Calu3 (cell line): ENCODE results near the gene OSBPL3. TPM values are rescaled to one million over a fixed set of nuclear protein-coding genes. Genes with fewer than 3 reads are reported as not detected.

Experiments used
- BruUV-seq: library from RNA; stranded (reverse); fragments of 400-500 nt; replicated peaks from 2 replicates; lab custom pipeline; 2021; lab: Mats Ljungman, UMichigan
- CTCF ChIA-PET: fragments of 300-600 bp; sonication (Branson Sonifier 250); formaldehyde crosslinking; loops from one replicate; lab custom pipeline; 2022; ENCODE audit warnings: antibody characterized with exemption; lab: Charles Lee
- DNase-seq: peaks from one replicate; pipeline ENCODE4 v3.0.0; 2022
- H3K27ac Mint-ChIP-seq: one replicate; pipeline ENCODE4 v1.8.0; 2022; ENCODE audit warnings: mixed read lengths; ENCODE audit not compliant: unreplicated experiment
- H3K27me3 Mint-ChIP-seq: one replicate; pipeline ENCODE4 v1.8.0; 2022; ENCODE audit warnings: mixed read lengths; ENCODE audit not compliant: unreplicated experiment
- H3K36me3 Mint-ChIP-seq: one replicate; pipeline ENCODE4 v1.8.0; 2022; ENCODE audit warnings: mild to moderate bottlenecking, moderate library complexity, mixed read lengths; ENCODE audit not compliant: insufficient read depth, unreplicated experiment
- H3K4me1 Mint-ChIP-seq: one replicate; pipeline ENCODE4 v1.8.0; 2022; ENCODE audit warnings: mild to moderate bottlenecking, low read depth, mixed read lengths; ENCODE audit not compliant: unreplicated experiment
- H3K4me3 Mint-ChIP-seq: one replicate; pipeline ENCODE4 v1.8.0; 2022; ENCODE audit warnings: mild to moderate bottlenecking, low read depth, moderate library complexity, mixed read lengths; ENCODE audit not compliant: unreplicated experiment
- H3K9me3 Mint-ChIP-seq: one replicate; pipeline ENCODE4 v1.8.0; 2022; ENCODE audit warnings: low read depth, mixed read lengths; ENCODE audit not compliant: unreplicated experiment
- intact Hi-C: fragments of 100-400 bp; cut with micrococcal nuclease; formaldehyde crosslinking; loops from one replicate; pipeline ENCODE4 v1.10.0; 2022; ENCODE audit not compliant: unreplicated experiment
- total RNA-seq: library from RNA; stranded (reverse); gene quantifications from 2 replicates; pipeline ENCODE4 v1.2.3, GENCODE V29; 2022
- TF ChIP-seq, protein P1 (sequence below): fragments of 200-600 bp; IDR thresholded peaks from one replicate; pipeline ENCODE4 v1.8.0; 2022; ENCODE audit warnings: antibody characterized with exemption; ENCODE audit not compliant: unreplicated experiment

OSBPL3 gene
- total RNA-seq, 1 experiment from 2014 or later: 136 TPM

DNA sequence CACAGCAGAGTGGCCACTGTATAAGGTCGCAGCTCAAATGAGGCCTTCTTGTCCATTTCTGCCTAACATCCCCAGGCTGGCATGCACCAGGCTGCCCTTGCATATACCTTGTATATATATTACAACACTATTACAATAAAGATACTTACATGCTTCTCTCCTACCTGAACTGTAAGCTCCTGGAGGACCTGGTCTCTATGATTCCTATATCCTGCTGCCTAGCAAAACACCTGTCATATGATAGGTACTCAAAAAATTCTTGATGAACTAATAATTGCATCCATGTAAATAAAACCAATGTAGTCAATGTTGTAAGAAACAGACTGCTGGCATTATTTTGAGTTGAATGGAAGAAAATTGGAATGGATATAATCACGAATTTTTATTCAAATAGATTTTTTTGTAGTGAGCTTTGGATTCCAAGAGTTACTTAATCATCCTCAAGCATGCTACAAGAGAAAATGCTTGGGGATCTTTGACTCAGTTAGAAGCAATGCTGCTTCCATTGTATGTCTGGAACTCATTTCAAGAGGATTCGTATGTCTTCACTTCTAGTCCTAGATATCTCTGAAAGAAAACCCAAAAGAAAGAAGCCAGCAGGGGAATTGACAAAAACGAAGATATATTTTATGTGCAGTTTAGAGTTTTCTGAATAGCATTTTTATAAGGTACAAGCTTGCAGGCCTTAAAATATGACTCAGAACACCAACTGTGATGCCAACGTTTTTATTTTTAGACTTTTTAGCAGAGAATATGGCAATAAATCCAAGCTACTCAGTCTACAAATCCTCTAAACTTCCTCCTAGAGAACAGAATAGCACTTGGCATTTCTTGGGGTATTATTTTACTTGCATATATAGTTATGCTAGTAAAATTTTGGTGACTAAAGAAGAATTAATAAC, 53.1 kb downstream of the OSBPL3 start:
- CTCF ChIA-PET: interaction anchor here (0.6 to 1.0 kb wide), 5 partner anchors 12 to 1018 kb away, joined by 3 to 4 read pairs (median 3); no protein-coding TSS in a partner anchor
- no peak for DNase-seq
- H3K27ac Mint-ChIP-seq: no peak overlapping the region

DNA sequence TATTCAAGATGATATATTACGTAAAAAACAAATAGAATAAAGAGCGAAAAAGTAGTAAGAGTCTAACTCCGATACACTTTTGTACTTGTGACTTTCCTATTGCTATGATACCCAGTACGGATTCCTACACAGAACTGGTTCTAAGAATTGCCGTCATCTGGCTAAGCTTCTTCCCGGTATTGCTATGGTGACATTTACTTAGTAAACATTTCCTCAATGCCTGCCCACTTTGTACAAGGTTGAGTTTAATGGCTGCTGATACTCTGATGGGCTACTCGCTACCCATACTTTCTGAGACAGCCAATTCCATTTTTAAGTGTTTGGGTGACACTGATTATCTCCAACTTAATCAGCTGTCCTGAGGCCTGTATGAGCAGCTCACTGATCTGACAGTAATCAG, 55.6 kb downstream of the OSBPL3 start:
- Mint-ChIP-seq H3K9me3 (no peaks in the 10 kb centered on the region), H3K27ac (no peak overlapping the region), H3K27me3 (no peaks in the 10 kb centered on the region), H3K36me3 (peaks cover 16% of the 10 kb centered on the region), H3K4me3 (no peak overlapping the region), H3K4me1 (peaks cover 64% of the 10 kb centered on the region)
- no TSS peak for BruUV-seq
- DNase-seq: no peak
- CTCF ChIA-PET: interaction anchor here (0.6 kb wide), 1 partner anchor 62 kb away, joined by 4 read pairs; no protein-coding TSS in a partner anchor
- TF ChIP-seq, protein P1, sequence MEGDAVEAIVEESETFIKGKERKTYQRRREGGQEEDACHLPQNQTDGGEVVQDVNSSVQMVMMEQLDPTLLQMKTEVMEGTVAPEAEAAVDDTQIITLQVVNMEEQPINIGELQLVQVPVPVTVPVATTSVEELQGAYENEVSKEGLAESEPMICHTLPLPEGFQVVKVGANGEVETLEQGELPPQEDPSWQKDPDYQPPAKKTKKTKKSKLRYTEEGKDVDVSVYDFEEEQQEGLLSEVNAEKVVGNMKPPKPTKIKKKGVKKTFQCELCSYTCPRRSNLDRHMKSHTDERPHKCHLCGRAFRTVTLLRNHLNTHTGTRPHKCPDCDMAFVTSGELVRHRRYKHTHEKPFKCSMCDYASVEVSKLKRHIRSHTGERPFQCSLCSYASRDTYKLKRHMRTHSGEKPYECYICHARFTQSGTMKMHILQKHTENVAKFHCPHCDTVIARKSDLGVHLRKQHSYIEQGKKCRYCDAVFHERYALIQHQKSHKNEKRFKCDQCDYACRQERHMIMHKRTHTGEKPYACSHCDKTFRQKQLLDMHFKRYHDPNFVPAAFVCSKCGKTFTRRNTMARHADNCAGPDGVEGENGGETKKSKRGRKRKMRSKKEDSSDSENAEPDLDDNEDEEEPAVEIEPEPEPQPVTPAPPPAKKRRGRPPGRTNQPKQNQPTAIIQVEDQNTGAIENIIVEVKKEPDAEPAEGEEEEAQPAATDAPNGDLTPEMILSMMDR: no peak
- intact Hi-C loops: no loop called here

More for the DNA sequence above, 53.1 kb downstream of the OSBPL3 start:
- Mint-ChIP-seq H3K4me3 (no peak overlapping the region), H3K4me1 (peaks cover 64% of the 10 kb centered on the region), H3K9me3 (no peaks in the 10 kb centered on the region), H3K36me3 (peaks cover 16% of the 10 kb centered on the region), H3K27me3 (no peaks in the 10 kb centered on the region)
- intact Hi-C loops: no loop called here
- BruUV-seq: no TSS peak
- TF ChIP-seq, protein P1: no peak

DNA sequence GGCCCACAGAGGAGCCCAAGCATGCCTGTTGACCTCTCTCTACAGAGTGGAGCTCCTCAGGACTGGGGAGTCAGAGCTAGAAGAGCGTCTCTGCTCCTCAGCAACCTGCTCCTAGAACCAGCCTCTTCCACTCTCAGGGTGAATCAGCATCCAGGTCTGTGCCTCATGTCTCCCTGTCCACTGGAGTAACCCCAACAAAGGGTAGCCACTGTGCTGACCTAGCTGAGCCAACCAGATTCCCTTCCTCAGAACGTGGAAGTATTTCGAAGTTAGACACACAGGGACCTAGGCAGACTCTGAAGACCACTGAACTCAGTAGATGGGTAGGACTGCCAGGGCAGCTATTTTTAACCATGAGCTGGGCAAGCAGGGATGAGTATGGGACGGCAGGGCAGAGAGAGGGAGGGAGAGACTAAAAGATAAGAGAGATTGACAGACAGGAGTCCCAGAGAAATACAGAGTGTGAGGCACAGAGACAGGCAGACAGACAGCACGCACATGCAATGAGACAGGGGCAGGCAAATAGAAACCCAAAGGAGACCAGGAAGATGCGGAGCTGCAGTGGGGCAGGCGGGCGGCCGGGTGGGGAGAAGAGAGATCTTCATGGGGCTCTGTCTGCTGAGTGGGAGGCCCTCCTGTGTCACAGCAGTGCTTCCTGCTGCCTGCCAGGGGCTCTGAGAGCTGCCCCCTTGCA, 56.7 kb downstream of the OSBPL3 start:
- H3K27me3 Mint-ChIP-seq: no peaks in the 10 kb centered on the region
- intact Hi-C loops: no loop called here
- H3K36me3 Mint-ChIP-seq: peaks cover 15% of the 10 kb centered on the region
- TF ChIP-seq, protein P1: no peak
- no peak for DNase-seq
- H3K4me3 Mint-ChIP-seq: no peak overlapping the region
- H3K4me1 Mint-ChIP-seq: peaks cover 67% of the 10 kb centered on the region
- CTCF ChIA-PET: interaction anchor here (1.3 kb wide), 1 partner anchor 56 kb away, joined by 4 read pairs; the partner anchor contains the start of gene OSBPL3
- BruUV-seq: no TSS peak
- no peaks in the 10 kb centered on the region for H3K9me3 Mint-ChIP-seq
- H3K27ac Mint-ChIP-seq: peak overlapping the region; percentile 67

DNA sequence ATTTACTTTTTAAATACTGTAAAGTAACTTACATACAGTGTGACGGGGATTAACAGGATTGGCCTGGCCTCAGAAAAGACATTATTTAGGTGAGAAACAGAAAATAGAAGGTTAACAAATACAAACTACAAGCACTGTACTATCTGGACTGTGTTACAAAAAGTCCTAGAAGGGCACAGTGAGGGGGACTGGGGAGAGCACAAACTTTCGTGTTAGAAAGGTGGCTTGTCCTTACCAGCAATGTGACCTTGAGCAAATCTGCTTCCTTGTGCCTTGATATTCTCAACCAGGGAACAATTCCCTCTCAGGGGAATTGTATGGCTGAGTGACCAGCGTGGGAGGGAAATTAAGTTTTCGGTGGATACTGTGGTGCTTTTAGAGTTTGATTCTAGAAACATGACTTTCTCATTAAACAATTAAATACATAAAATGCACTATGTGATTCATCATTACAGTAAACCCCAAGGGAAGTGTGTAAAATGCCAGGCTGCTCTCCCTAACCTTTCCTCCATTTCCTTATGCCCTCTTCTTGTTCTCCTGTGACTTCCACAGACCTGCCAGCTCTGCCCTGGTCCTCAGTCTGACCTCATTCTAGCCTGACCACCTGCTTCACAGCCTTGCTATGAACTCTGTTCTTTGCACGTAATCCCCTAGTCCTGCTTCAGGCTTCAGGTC, 57.7 kb downstream of the OSBPL3 start:
- CTCF ChIA-PET: interaction anchor here (1.3 kb wide), 1 partner anchor 57 kb away, joined by 4 read pairs; the partner anchor contains the start of gene OSBPL3
- TF ChIP-seq, protein P1: no peak
- Mint-ChIP-seq H3K36me3 (peaks cover 5% of the 10 kb centered on the region), H3K4me1 (peaks cover 71% of the 10 kb centered on the region), H3K27me3 (no peaks in the 10 kb centered on the region), H3K9me3 (no peaks in the 10 kb centered on the region), H3K27ac (peak overlapping the region; percentile 67), H3K4me3 (peak overlapping the region; percentile 4)
- DNase-seq: no peak
- no TSS peak for BruUV-seq
- intact Hi-C loops: no loop called here
